Measurements from ENCODE around the gene RD3L.

RD3L gene

GRCh38 chr14:103904493-103905107 lies 37.7 kb downstream of the RD3L start:
- no peak for DNase-seq
- Mint-ChIP-seq H3K27ac (no peak overlapping the region), H3K4me3 (no peak overlapping the region), H3K27me3 (ENCODE audit: low read depth, poor library complexity) (peaks cover 3% of the 10 kb centered on the region), H3K9me3 (no peaks in the 10 kb centered on the region), H3K4me1 (peaks cover 13% of the 10 kb centered on the region), H3K36me3 (ENCODE audit: low read depth) (peaks cover 11% of the 10 kb centered on the region)
- TF ChIP-seq CTCF (IDR thresholded peaks at IDR 0.05): no peak

GRCh38 chr14:103899833-103900232 lies 42.5 kb downstream of the RD3L start:
- Mint-ChIP-seq H3K27me3 (ENCODE audit: low read depth, poor library complexity) (peaks cover 8% of the 10 kb centered on the region), H3K36me3 (ENCODE audit: low read depth) (peaks cover 6% of the 10 kb centered on the region), H3K4me3 (no peak overlapping the region), H3K4me1 (peaks cover 10% of the 10 kb centered on the region), H3K9me3 (peaks cover 7% of the 10 kb centered on the region), H3K27ac (no peak overlapping the region)
- TF ChIP-seq CTCF (IDR thresholded peaks at IDR 0.05): no peak
- DNase-seq: no peak

GRCh38 chr14:103899316-103899715 lies 43.0 kb downstream of the RD3L start:
- Mint-ChIP-seq H3K27me3 (ENCODE audit: low read depth, poor library complexity) (peaks cover 8% of the 10 kb centered on the region), H3K4me1 (peaks cover 10% of the 10 kb centered on the region), H3K9me3 (peaks cover 7% of the 10 kb centered on the region), H3K27ac (no peak overlapping the region), H3K4me3 (no peak overlapping the region), H3K36me3 (ENCODE audit: low read depth) (peaks cover 6% of the 10 kb centered on the region)
- no peak for TF ChIP-seq CTCF (IDR thresholded peaks at IDR 0.05)
- no peak for DNase-seq

GRCh38 chr14:103898711-103899110 lies 43.6 kb downstream of the RD3L start:
- peaks cover 6% of the 10 kb centered on the region for H3K36me3 Mint-ChIP-seq (ENCODE audit: low read depth)
- H3K4me1 Mint-ChIP-seq: peaks cover 13% of the 10 kb centered on the region
- no peak overlapping the region for H3K27ac Mint-ChIP-seq
- H3K27me3 Mint-ChIP-seq (ENCODE audit: low read depth, poor library complexity): peaks cover 8% of the 10 kb centered on the region
- H3K4me3 Mint-ChIP-seq: no peak overlapping the region
- TF ChIP-seq CTCF (IDR thresholded peaks at IDR 0.05): no peak
- no peak for DNase-seq
- H3K9me3 Mint-ChIP-seq: peaks cover 7% of the 10 kb centered on the region

- H3K27me3 Mint-ChIP-seq (ENCODE audit: low read depth, poor library complexity): peaks cover 5% of the 10 kb centered on the region
- no peak for TF ChIP-seq CTCF (IDR thresholded peaks at IDR 0.05)
- H3K4me1 Mint-ChIP-seq: peaks cover 14% of the 10 kb centered on the region
- peaks cover 6% of the 10 kb centered on the region for H3K36me3 Mint-ChIP-seq (ENCODE audit: low read depth)
- no peak overlapping the region for H3K27ac Mint-ChIP-seq
- H3K9me3 Mint-ChIP-seq: peaks cover 7% of the 10 kb centered on the region
- no peak for DNase-seq
- no peak overlapping the region for H3K4me3 Mint-ChIP-seq
Observed at GRCh38 chr14:103898204-103898603, 44.1 kb downstream of the RD3L start.
